K562 (cell line): ENCODE results near the gene ANKMY1. TPM values are rescaled to one million over a fixed set of nuclear protein-coding genes. Genes with fewer than 3 reads are reported as not detected.

Source experiments
- ARHGAP35 ChIP-seq: fragments of 450-650 bp; IDR thresholded peaks from 2 replicates; pipeline ENCODE4 v1.6.1; 2018; ENCODE audit not compliant: partially characterized antibody
- BHLHE40 ChIP-seq: IDR thresholded peaks from 2 replicates; pipeline ENCODE4 v1.6.1; 2011; ENCODE audit warnings: low read length, improper control_type of control experiment
- CUX1 ChIP-seq: fragments of 200-800 bp; sonication (Bioruptor generic); IDR thresholded peaks from 2 replicates; pipeline ENCODE4 v1.6.1; 2016; ENCODE audit warnings: missing genetic modification characterization, missing compliant biosample characterization
- ELK3 ChIP-seq: fragments of 450-650 bp; formaldehyde crosslinking; IDR thresholded peaks from 2 replicates; pipeline ENCODE4 v1.4.0; 2020; ENCODE audit warnings: mild to moderate bottlenecking
- ETV6 ChIP-seq, 3 experiments: fragments of 150-350 bp in 1 of 3; sonication (generic) in 1 of 3; formaldehyde crosslinking in 1 of 3; IDR thresholded peaks; 2 replicates each; pipeline versions ENCODE4 v1.6.1 to v1.8.0; 2014 to 2022; ENCODE audit warnings: borderline replicate concordance in 2 of 3, low read depth in 2 of 3, antibody characterized with exemption in 1 of 3, low read length in 1 of 3, mild to moderate bottlenecking in 1 of 3, missing genetic modification reagents in 1 of 3
- GTF2A2 ChIP-seq: IDR thresholded peaks from 2 replicates; pipeline ENCODE4 v1.6.1; 2016; ENCODE audit warnings: mild to moderate bottlenecking, missing genetic modification characterization, missing compliant biosample characterization
- HDAC2 ChIP-seq: fragments of 450-650 bp; IDR thresholded peaks from 2 replicates; pipeline ENCODE4 v1.6.1; 2016; ENCODE audit warnings: mild to moderate bottlenecking
- RBM22 ChIP-seq: fragments of 200-400 bp; formaldehyde crosslinking; IDR thresholded peaks from 2 replicates; pipeline ENCODE4 v1.6.1; 2018; ENCODE audit warnings: low read length, low read depth; ENCODE audit not compliant: poor library complexity, severe bottlenecking
- SIX5 ChIP-seq, 2 experiments: IDR thresholded peaks; 2 replicates each; pipeline ENCODE4 v1.6.1; 2011; ENCODE audit warnings: low read length in 2 of 2, borderline replicate concordance in 1 of 2, low read depth in 1 of 2, mild to moderate bottlenecking in 1 of 2, moderate library complexity in 1 of 2; ENCODE audit not compliant: insufficient read depth in 1 of 2
- SRSF3 ChIP-seq: fragments of 200-400 bp; formaldehyde crosslinking; IDR thresholded peaks from 2 replicates; pipeline ENCODE4 v1.6.1; 2016; ENCODE audit warnings: mild to moderate bottlenecking, low read length, moderate library complexity; ENCODE audit not compliant: insufficient read depth
- TCFL5 ChIP-seq: fragments of 250-450 bp; sonication (Bioruptor Pico); conservative IDR thresholded peaks from 2 replicates; pipeline ENCODE4 v1.6.1; 2021; ENCODE audit warnings: mild to moderate bottlenecking, moderate library complexity, matching md5 sums
- XRCC4 ChIP-seq: IDR thresholded peaks from one replicate; pipeline ENCODE4 v1.6.1; 2011; ENCODE audit not compliant: insufficient read depth, insufficient read length; ENCODE audit errors: extremely low read depth
- ZBTB34 ChIP-seq: fragments of 250-450 bp; sonication (Bioruptor Pico); IDR thresholded peaks from 2 replicates; pipeline ENCODE4 v1.8.0; 2021; ENCODE audit warnings: mild to moderate bottlenecking, moderate library complexity
- ZNF212 ChIP-seq: fragments of 450-650 bp; formaldehyde crosslinking; IDR thresholded peaks from 2 replicates; pipeline ENCODE4 v1.4.0; 2020; ENCODE audit warnings: mild to moderate bottlenecking
- ZNF395 ChIP-seq: fragments of 200-800 bp; sonication (Bioruptor generic); IDR thresholded peaks from 2 replicates; pipeline ENCODE4 v1.6.1; 2017; ENCODE audit warnings: missing genetic modification characterization, missing compliant biosample characterization
- ZNF436 ChIP-seq: fragments of 250-450, 450-650 bp; sonication (Bioruptor Pico); formaldehyde crosslinking; IDR thresholded peaks from 2 replicates; pipeline ENCODE4 v1.7.0; 2020; ENCODE audit warnings: mild to moderate bottlenecking
- ZNF695 ChIP-seq: fragments of 450-650 bp; formaldehyde crosslinking; IDR thresholded peaks from 2 replicates; pipeline ENCODE4 v1.4.0; 2020; ENCODE audit warnings: mild to moderate bottlenecking, moderate library complexity
- polyA plus RNA-seq, 8 experiments: library from polyadenylated mRNA; depleted of rRNA in 4 of 8; stranded (reverse) in 5 of 8; unstranded in 3 of 8; fragments of >200 nt; fragmentation: Nextera tagmentation in 2 of 8; fragmentation: Illumina TruSeq in 1 of 8; extraction: Ambion mirVana in 2 of 8; extraction: Trizol in 1 of 8; gene quantifications; 2 replicates each; pipeline versions ENCODE4 v1.2.1 to v1.2.3, GENCODE V29; 2011 to 2014; ENCODE audit warnings: inconsistent platforms in 1 of 8, missing spikeins in 1 of 8
- total RNA-seq, 7 experiments: library from RNA; depleted of rRNA in 6 of 7; stranded (reverse); fragments of >200 nt in 6 of 7; fragmentation: Illumina TruSeq in 2 of 7; extraction: Trizol in 2 of 7; gene quantifications; 2 replicates each; pipeline versions ENCODE4 v1.2.1 to v1.2.3, GENCODE V29; 2011 to 2021; ENCODE audit warnings: low replicate concordance in 1 of 7

The ANKMY1 gene
- total and polyA plus RNA-seq, 9 of the 15 experiments (the other 6 are each of a cell fraction or from before 2014, with no cell fraction given): 0.75 to 15.1 (median 11.7) TPM

GRCh38 chr2:240565333-240566202, 7.8 kb upstream of the ANKMY1 start (continued):
- TF ChIP-seq RBM22: peak; percentile 18
- no peak for TF ChIP-seq GTF2A2 (tag)
- TF ChIP-seq HDAC2: peak; percentile 87
- TF ChIP-seq SIX5 (IDR thresholded peaks at IDR 0.05; ENCODE audit: borderline replicate concordance in 1 of 2, insufficient read depth in 1 of 2, low read depth in 1 of 2, low read length in 2 of 2): no peak
- no peak for TF ChIP-seq ZBTB34 (CRISPR knock-in tag)
- no peak for TF ChIP-seq ZNF695 (CRISPR knock-in tag)
- no peak for TF ChIP-seq ZNF212
- no peak for TF ChIP-seq SRSF3
- TF ChIP-seq XRCC4: no peak
- TF ChIP-seq ZNF436 (CRISPR knock-in tag): no peak
- no peak for TF ChIP-seq ELK3 (CRISPR knock-in tag)
- peak; percentile 56 to 59; a peak in 2 of 4 replicates for TF ChIP-seq ETV6 (IDR thresholded peaks at IDR 0.05; ENCODE audit: borderline replicate concordance in 1 of 2, low read depth in 2 of 2, low read length in 1 of 2)
- TF ChIP-seq ETV6 (CRISPR knock-in tag; IDR thresholded peaks at IDR 0.05; ENCODE audit: borderline replicate concordance): no peak
- peak; percentile 29; the same call in 1 of the 2 replicates for TF ChIP-seq BHLHE40
- no peak for TF ChIP-seq CUX1
- TF ChIP-seq ZNF395 (CRISPR knock-in tag): peak; percentile 69
- no peak for TF ChIP-seq TCFL5 (CRISPR knock-in tag)
- no peak for TF ChIP-seq ARHGAP35
